HepG2 (cell line): ENCODE results near the gene RPL3. TPM values are rescaled to one million over a fixed set of nuclear protein-coding genes. Genes with fewer than 3 reads are reported as not detected.

Source experiments
- BCL3 ChIP-seq: sonication (generic); formaldehyde crosslinking; IDR thresholded peaks from 2 replicates; pipeline ENCODE4 v1.5.1; 2020; ENCODE audit warnings: mild to moderate bottlenecking, missing genetic modification reagents, moderate library complexity
- BORCS8-MEF2B ChIP-seq: sonication (generic); formaldehyde crosslinking; IDR thresholded peaks from 2 replicates; pipeline ENCODE4 v1.8.0; 2022; ENCODE audit warnings: mild to moderate bottlenecking, missing genetic modification reagents
- HIVEP1 ChIP-seq: sonication (generic); formaldehyde crosslinking; IDR thresholded peaks from 2 replicates; pipeline ENCODE4 v1.4.0; 2020; ENCODE audit warnings: mild to moderate bottlenecking, missing genetic modification reagents
- KDM5B ChIP-seq: sonication (generic); formaldehyde crosslinking; IDR thresholded peaks from 2 replicates; pipeline ENCODE4 v1.4.0; 2020; ENCODE audit warnings: missing genetic modification reagents, mild to moderate bottlenecking, borderline replicate concordance
- MAX ChIP-seq: IDR thresholded peaks from 2 replicates; pipeline ENCODE4 v1.6.1; 2012; ENCODE audit warnings: inconsistent platforms
- MED1 ChIP-seq: sonication (generic); formaldehyde crosslinking; IDR thresholded peaks from 2 replicates; pipeline ENCODE4 v1.4.0; 2020; ENCODE audit warnings: missing genetic modification reagents
- NFIB ChIP-seq: sonication (generic); formaldehyde crosslinking; IDR thresholded peaks from 2 replicates; pipeline ENCODE4 v1.9.0; 2021; ENCODE audit warnings: missing genetic modification reagents, mild to moderate bottlenecking, borderline replicate concordance
- PHF20 ChIP-seq: sonication (generic); formaldehyde crosslinking; IDR thresholded peaks from 2 replicates; pipeline ENCODE4 v1.5.0; 2020; ENCODE audit warnings: mild to moderate bottlenecking, missing genetic modification reagents
- RBM39 ChIP-seq: fragments of 200-400 bp; formaldehyde crosslinking; IDR thresholded peaks from one replicate; pipeline ENCODE4 v1.6.1; 2018; ENCODE audit warnings: antibody characterized with exemption, mild to moderate bottlenecking, low read depth, low read length; ENCODE audit not compliant: poor library complexity, severe bottlenecking
- RXRA ChIP-seq: sonication (generic); formaldehyde crosslinking; IDR thresholded peaks from 2 replicates; pipeline ENCODE4 v1.5.1; 2020; ENCODE audit warnings: missing genetic modification reagents
- SKI ChIP-seq: fragments of 450-650 bp; IDR thresholded peaks from one replicate; pipeline ENCODE4 v1.6.1; 2018; ENCODE audit warnings: mild to moderate bottlenecking; ENCODE audit not compliant: partially characterized antibody
- SP5 ChIP-seq: IDR thresholded peaks from 2 replicates; pipeline ENCODE4 v1.6.1; 2016; ENCODE audit warnings: low read depth, borderline replicate concordance
- STAT5B ChIP-seq: sonication (generic); formaldehyde crosslinking; IDR thresholded peaks from 2 replicates; pipeline ENCODE4 v1.4.0; 2020; ENCODE audit warnings: missing genetic modification reagents
- TFAP4 ChIP-seq: sonication (generic); IDR thresholded peaks from 2 replicates; pipeline ENCODE4 v1.6.1; 2016; ENCODE audit warnings: low read depth, borderline replicate concordance
- TFDP1 ChIP-seq: IDR thresholded peaks from 2 replicates; pipeline ENCODE4 v1.6.1; 2016; ENCODE audit warnings: missing compliant biosample characterization, missing genetic modification reagents, borderline replicate concordance
- ZBTB33 ChIP-seq: sonication (generic); formaldehyde crosslinking; IDR thresholded peaks from 2 replicates; pipeline ENCODE4 v1.4.0; 2020; ENCODE audit warnings: missing genetic modification reagents
- ZMYM3 ChIP-seq: sonication (generic); formaldehyde crosslinking; IDR thresholded peaks from 2 replicates; pipeline ENCODE4 v1.5.1; 2020; ENCODE audit warnings: mild to moderate bottlenecking, missing genetic modification reagents
- ZNF414 ChIP-seq: sonication (generic); formaldehyde crosslinking; IDR thresholded peaks from 2 replicates; pipeline ENCODE4 v1.5.0; 2020; ENCODE audit warnings: missing genetic modification reagents
- ZNF724P ChIP-seq: sonication (generic); formaldehyde crosslinking; IDR thresholded peaks from 2 replicates; pipeline ENCODE4 v1.8.0; 2022; ENCODE audit warnings: missing genetic modification reagents, borderline replicate concordance
- ZNF776 ChIP-seq: sonication (generic); formaldehyde crosslinking; IDR thresholded peaks from 2 replicates; pipeline ENCODE4 v1.4.0; 2020; ENCODE audit warnings: mild to moderate bottlenecking, missing genetic modification reagents
- polyA plus RNA-seq, 8 experiments: library from polyadenylated mRNA; depleted of rRNA in 3 of 8; stranded (reverse) in 7 of 8; unstranded in 1 of 8; fragments of >200 nt; fragmentation: Illumina TruSeq in 4 of 8; extraction: Trizol in 4 of 8; gene quantifications; 2 replicates each; pipeline versions ENCODE4 v1.2.1 to v1.2.3, GENCODE V29; 2011 to 2016; ENCODE audit warnings: low read depth in 4 of 8, missing spikeins in 1 of 8, mixed read lengths in 1 of 8; ENCODE audit not compliant: insufficient read depth in 1 of 8
- total RNA-seq, 5 experiments: library from RNA; depleted of rRNA; stranded (reverse); fragments of >200 nt; fragmentation: Illumina TruSeq; extraction: Trizol; gene quantifications; 2 replicates each; pipeline ENCODE4 v1.2.3, GENCODE V29; 2016; ENCODE audit warnings: low read depth in 1 of 5

The RPL3 gene
- total and polyA plus RNA-seq, 2 of the 13 experiments (the other 11 are each of a cell fraction or from before 2014, with no cell fraction given), result 1,051 to 3,279 TPM

GRCh38 chr22:39290724-39291161 lies 28.7 kb downstream of the RPL3 start (continued):
- TF ChIP-seq PHF20 (CRISPR knock-in tag) (no peak), ZMYM3 (CRISPR knock-in tag) (peak; percentile 63), STAT5B (CRISPR knock-in tag) (no peak), ZNF414 (0 out of 2 replicates have a peak, but pooled peaks have one; percentile 63), BCL3 (CRISPR knock-in tag) (peak; percentile 62; the same call in 1 of the 2 replicates), SKI (peak; percentile 72), ZBTB33 (CRISPR knock-in tag) (no peak), RXRA (CRISPR knock-in tag) (peak; percentile 88), NFIB (CRISPR knock-in tag) (no peak), BORCS8-MEF2B (CRISPR knock-in tag) (peak; percentile 39; the same call in 1 of the 2 replicates), HIVEP1 (CRISPR knock-in tag) (peak; percentile 95), TFDP1 (CRISPR knock-in tag) (peak; percentile 28; the same call in 1 of the 2 replicates), MED1 (CRISPR knock-in tag) (peak; percentile 54; the same call in 1 of the 2 replicates), RBM39 (peak; percentile 23), KDM5B (peak; percentile 71; the same call in 1 of the 2 replicates), SP5 (0 out of 2 replicates have a peak, but pooled peaks have one; percentile 13), ZNF776 (CRISPR knock-in tag) (0 out of 2 replicates have a peak, but pooled peaks have one; percentile 42), MAX (0 out of 2 replicates have a peak, but pooled peaks have one; percentile 41), ZNF724P (0 out of 2 replicates have a peak, but pooled peaks have one; percentile 29), TFAP4 (peak; percentile 86)
